ENCODE data around the gene MCC.
A peak's percentile ranks its signal among the peaks of the same experiment; 100 is the strongest.

MCC gene

DNA sequence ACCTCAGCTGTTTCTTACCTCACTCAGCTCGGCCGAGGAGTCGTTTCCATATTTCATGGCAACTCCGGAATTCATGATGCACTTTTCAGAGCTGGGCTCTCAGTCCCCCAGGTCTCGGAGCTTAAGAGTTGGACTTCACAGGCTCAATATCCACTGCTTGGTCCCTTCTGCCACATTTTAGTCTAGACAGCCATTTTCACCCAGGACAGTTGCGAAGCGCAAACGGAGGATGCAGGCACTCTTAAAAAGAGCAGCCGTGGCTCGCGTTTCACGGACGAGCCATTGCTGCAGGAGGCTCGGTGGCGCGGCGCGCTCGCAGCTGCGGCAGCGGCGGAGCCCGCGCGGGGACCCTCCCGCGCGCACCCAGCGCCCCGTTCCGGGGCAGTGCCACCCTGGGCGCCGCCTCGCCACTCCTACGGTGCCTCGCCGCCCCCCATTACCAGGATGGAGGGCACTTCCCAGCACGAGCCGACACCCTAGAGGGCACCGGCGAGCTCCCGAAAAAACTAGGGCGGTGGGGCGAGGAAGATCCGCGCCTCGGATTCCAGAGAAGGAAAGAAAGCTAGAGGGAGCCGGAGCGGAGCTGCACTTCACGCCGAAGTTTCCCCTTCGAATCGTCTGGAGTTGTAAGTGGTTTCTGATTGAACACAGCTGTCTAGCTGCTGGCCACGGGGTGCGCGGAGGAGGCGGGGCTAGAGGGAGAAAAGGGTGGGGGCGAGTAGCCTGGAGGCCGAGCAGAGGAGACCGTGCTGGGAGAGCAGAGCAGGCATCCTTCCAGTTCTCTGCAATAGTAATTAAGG lies 193.7 kb downstream of the MCC start:
- peaks cover 17% of the 10 kb centered on the region for H3K4me1 ChIP-seq (ENCODE audit: control insufficient read depth, insufficient read depth, low read length)
- H3K9me3 ChIP-seq (ENCODE audit: control insufficient read depth, insufficient read depth, low read depth, low read length), result no peaks in the 10 kb centered on the region
- ChIA-PET POLR2A (interaction anchor here (0.5 to 2.9 kb wide), 14 partner anchors 11 to 369 kb away, joined by 3 to 9 read pairs (median 4); no protein-coding TSS in a partner anchor), CTCF (interaction anchor here (0.5 to 1.1 kb wide), 8 partner anchors 12 to 897 kb away, joined by 3 to 4 read pairs (median 3); no protein-coding TSS in a partner anchor)
- no peaks in the 10 kb centered on the region for H3K36me3 ChIP-seq (ENCODE audit: control insufficient read depth in 2 of 2, insufficient read depth in 1 of 2, low read length in 2 of 2)
- peak overlapping the region; percentile 79 for H3K4me3 ChIP-seq (ENCODE audit: low read depth, low read length)
- H3K27ac ChIP-seq (ENCODE audit: extremely low read depth, low read depth, low read length), result peak overlapping the region; percentile 94
- TF ChIP-seq ZBTB20 (tag by site-specific recombination; IDR thresholded peaks at IDR 0.05) (peak; percentile 73), ZNF202 (tag by site-specific recombination; IDR thresholded peaks at IDR 0.05; ENCODE audit: borderline replicate concordance) (no peak), ZNF692 (tag by site-specific recombination; IDR thresholded peaks at IDR 0.05) (0 out of 2 replicates have a peak, but pooled peaks have one; percentile 35), ZNF473 (tag by site-specific recombination; IDR thresholded peaks at IDR 0.05) (no peak), ZNF521 (tag by site-specific recombination; IDR thresholded peaks at IDR 0.05) (no peak), ZNF664 (tag by site-specific recombination; IDR thresholded peaks at IDR 0.05) (no peak), FEZF1 (tag by site-specific recombination; IDR thresholded peaks at IDR 0.05) (peak; percentile 76), PRDM6 (tag by site-specific recombination; IDR thresholded peaks at IDR 0.05) (no peak), WT1 (tag by site-specific recombination; IDR thresholded peaks at IDR 0.05) (0 out of 2 replicates have a peak, but pooled peaks have one; percentile 8), ZNF248 (tag by site-specific recombination; IDR thresholded peaks at IDR 0.05) (no peak), ZBTB26 (tag by site-specific recombination; optimal IDR thresholded peaks at IDR 0.05) (peak; percentile 85), ZNF585B (tag by site-specific recombination; IDR thresholded peaks at IDR 0.05) (no peak), TCF7L2 (IDR thresholded peaks at IDR 0.05; ENCODE audit: borderline replicate concordance, low read depth, low read length) (no peak), KLF9 (tag by site-specific recombination; IDR thresholded peaks at IDR 0.05; ENCODE audit: low read depth) (peak; percentile 43; the same call in 1 of the 2 replicates), PRDM1 (tag by site-specific recombination; IDR thresholded peaks at IDR 0.05) (peak; percentile 50; the same call in 1 of the 2 replicates), EGR2 (tag by site-specific recombination; IDR thresholded peaks at IDR 0.05; ENCODE audit: low read depth) (peak; percentile 21)
- TF ChIP-seq, protein P1, sequence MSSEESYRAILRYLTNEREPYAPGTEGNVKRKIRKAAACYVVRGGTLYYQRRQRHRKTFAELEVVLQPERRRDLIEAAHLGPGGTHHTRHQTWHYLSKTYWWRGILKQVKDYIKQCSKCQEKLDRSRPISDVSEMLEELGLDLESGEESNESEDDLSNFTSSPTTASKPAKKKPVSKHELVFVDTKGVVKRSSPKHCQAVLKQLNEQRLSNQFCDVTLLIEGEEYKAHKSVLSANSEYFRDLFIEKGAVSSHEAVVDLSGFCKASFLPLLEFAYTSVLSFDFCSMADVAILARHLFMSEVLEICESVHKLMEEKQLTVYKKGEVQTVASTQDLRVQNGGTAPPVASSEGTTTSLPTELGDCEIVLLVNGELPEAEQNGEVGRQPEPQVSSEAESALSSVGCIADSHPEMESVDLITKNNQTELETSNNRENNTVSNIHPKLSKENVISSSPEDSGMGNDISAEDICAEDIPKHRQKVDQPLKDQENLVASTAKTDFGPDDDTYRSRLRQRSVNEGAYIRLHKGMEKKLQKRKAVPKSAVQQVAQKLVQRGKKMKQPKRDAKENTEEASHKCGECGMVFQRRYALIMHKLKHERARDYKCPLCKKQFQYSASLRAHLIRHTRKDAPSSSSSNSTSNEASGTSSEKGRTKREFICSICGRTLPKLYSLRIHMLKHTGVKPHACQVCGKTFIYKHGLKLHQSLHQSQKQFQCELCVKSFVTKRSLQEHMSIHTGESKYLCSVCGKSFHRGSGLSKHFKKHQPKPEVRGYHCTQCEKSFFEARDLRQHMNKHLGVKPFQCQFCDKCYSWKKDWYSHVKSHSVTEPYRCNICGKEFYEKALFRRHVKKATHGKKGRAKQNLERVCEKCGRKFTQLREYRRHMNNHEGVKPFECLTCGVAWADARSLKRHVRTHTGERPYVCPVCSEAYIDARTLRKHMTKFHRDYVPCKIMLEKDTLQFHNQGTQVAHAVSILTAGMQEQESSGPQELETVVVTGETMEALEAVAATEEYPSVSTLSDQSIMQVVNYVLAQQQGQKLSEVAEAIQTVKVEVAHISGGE (tag by site-specific recombination; conservative IDR thresholded peaks at IDR 0.05; ENCODE audit: low read depth), result peak; percentile 51
- TF ChIP-seq, protein P2, sequence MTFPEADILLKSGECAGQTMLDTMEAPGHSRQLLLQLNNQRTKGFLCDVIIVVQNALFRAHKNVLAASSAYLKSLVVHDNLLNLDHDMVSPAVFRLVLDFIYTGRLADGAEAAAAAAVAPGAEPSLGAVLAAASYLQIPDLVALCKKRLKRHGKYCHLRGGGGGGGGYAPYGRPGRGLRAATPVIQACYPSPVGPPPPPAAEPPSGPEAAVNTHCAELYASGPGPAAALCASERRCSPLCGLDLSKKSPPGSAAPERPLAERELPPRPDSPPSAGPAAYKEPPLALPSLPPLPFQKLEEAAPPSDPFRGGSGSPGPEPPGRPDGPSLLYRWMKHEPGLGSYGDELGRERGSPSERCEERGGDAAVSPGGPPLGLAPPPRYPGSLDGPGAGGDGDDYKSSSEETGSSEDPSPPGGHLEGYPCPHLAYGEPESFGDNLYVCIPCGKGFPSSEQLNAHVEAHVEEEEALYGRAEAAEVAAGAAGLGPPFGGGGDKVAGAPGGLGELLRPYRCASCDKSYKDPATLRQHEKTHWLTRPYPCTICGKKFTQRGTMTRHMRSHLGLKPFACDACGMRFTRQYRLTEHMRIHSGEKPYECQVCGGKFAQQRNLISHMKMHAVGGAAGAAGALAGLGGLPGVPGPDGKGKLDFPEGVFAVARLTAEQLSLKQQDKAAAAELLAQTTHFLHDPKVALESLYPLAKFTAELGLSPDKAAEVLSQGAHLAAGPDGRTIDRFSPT (tag by site-specific recombination; IDR thresholded peaks at IDR 0.05), result peak; percentile 36; the same call in 1 of the 2 replicates
- TF ChIP-seq, protein P3, sequence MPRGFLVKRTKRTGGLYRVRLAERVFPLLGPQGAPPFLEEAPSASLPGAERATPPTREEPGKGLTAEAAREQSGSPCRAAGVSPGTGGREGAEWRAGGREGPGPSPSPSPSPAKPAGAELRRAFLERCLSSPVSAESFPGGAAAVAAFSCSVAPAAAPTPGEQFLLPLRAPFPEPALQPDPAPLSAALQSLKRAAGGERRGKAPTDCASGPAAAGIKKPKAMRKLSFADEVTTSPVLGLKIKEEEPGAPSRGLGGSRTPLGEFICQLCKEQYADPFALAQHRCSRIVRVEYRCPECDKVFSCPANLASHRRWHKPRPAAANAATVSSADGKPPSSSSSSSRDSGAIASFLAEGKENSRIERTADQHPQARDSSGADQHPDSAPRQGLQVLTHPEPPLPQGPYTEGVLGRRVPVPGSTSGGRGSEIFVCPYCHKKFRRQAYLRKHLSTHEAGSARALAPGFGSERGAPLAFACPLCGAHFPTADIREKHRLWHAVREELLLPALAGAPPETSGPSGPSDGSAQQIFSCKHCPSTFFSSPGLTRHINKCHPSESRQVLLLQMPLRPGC (tag by site-specific recombination; IDR thresholded peaks at IDR 0.05), result no peak
- TF ChIP-seq, protein P4, sequence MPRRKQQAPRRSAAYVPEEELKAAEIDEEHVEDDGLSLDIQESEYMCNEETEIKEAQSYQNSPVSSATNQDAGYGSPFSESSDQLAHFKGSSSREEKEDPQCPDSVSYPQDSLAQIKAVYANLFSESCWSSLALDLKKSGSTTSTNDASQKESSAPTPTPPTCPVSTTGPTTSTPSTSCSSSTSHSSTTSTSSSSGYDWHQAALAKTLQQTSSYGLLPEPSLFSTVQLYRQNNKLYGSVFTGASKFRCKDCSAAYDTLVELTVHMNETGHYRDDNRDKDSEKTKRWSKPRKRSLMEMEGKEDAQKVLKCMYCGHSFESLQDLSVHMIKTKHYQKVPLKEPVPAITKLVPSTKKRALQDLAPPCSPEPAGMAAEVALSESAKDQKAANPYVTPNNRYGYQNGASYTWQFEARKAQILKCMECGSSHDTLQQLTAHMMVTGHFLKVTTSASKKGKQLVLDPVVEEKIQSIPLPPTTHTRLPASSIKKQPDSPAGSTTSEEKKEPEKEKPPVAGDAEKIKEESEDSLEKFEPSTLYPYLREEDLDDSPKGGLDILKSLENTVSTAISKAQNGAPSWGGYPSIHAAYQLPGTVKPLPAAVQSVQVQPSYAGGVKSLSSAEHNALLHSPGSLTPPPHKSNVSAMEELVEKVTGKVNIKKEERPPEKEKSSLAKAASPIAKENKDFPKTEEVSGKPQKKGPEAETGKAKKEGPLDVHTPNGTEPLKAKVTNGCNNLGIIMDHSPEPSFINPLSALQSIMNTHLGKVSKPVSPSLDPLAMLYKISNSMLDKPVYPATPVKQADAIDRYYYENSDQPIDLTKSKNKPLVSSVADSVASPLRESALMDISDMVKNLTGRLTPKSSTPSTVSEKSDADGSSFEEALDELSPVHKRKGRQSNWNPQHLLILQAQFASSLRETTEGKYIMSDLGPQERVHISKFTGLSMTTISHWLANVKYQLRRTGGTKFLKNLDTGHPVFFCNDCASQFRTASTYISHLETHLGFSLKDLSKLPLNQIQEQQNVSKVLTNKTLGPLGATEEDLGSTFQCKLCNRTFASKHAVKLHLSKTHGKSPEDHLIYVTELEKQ (tag by site-specific recombination; IDR thresholded peaks at IDR 0.05; ENCODE audit: borderline replicate concordance), result no peak
